ENCODE results near the gene CCL23.

Gene CCL23

GRCh38 chr17:36034127-36034526, 16.4 kb upstream of the CCL23 start:
- Histone ChIP-seq H3K56ac (ENCODE audit: low read length) (no peak overlapping the region), H3K9ac (ENCODE audit: low read length) (no peak overlapping the region), H2AK5ac (ENCODE audit: low read length) (no peak overlapping the region), H3K4me2 (ENCODE audit: low read length) (no peak overlapping the region), H2BK120ac (ENCODE audit: low read depth, low read length) (no peak overlapping the region), H2BK15ac (replicated peaks; ENCODE audit: low read depth) (no peak overlapping the region), H4K5ac (ENCODE audit: low read length) (no peak overlapping the region), H3K4me1 (ENCODE audit: control insufficient read depth, low read depth, low read length) (no peaks in the 10 kb centered on the region), H2BK5ac (ENCODE audit: low read length) (no peak overlapping the region), H3K4ac (ENCODE audit: low read depth, low read length) (no peak overlapping the region), H3K79me2 (ENCODE audit: control insufficient read depth, insufficient read depth, low read length) (no peaks in the 10 kb centered on the region), H3K4me3 (ENCODE audit: low read length) (no peak overlapping the region), H3K18ac (ENCODE audit: low read length) (no peak overlapping the region), H3K36me3 (ENCODE audit: control insufficient read depth, insufficient read depth, low read length) (no peaks in the 10 kb centered on the region), H3K23ac (ENCODE audit: low read length) (no peak overlapping the region), H4K8ac (ENCODE audit: low read depth, low read length) (no peak overlapping the region), H3K79me1 (ENCODE audit: low read length) (no peaks in the 10 kb centered on the region), H3K27ac (ENCODE audit: low read depth, low read length) (no peak overlapping the region), H3K27me3 (ENCODE audit: insufficient read depth, low read length, poor library complexity) (no peaks in the 10 kb centered on the region)
- no peak for DNase-seq
- WGBS (ENCODE audit: extremely low coverage, insufficient coverage, low lambda C conversion rate): no CpG with 5 or more reads among the region's 3 CpGs

GRCh38 chr17:36030956-36031355, 13.2 kb upstream of the CCL23 start:
- no CpG with 5 or more reads among the region's 1 CpG for WGBS (ENCODE audit: extremely low coverage, insufficient coverage, low lambda C conversion rate)
- H2BK5ac ChIP-seq (ENCODE audit: low read length): no peak overlapping the region
- no peak overlapping the region for H3K18ac ChIP-seq (ENCODE audit: low read length)
- no peak overlapping the region for H2BK120ac ChIP-seq (ENCODE audit: low read depth, low read length)
- H3K23ac ChIP-seq (ENCODE audit: low read length): no peak overlapping the region
- no peak overlapping the region for H2BK15ac ChIP-seq (replicated peaks; ENCODE audit: low read depth)
- no peak overlapping the region for H3K9ac ChIP-seq (ENCODE audit: low read length)
- H4K5ac ChIP-seq (ENCODE audit: low read length): no peak overlapping the region
- no peaks in the 10 kb centered on the region for H3K36me3 ChIP-seq (ENCODE audit: control insufficient read depth, insufficient read depth, low read length)
- H3K4me1 ChIP-seq (ENCODE audit: control insufficient read depth, low read depth, low read length): no peaks in the 10 kb centered on the region
- no peaks in the 10 kb centered on the region for H3K27me3 ChIP-seq (ENCODE audit: insufficient read depth, low read length, poor library complexity)
- no peak overlapping the region for H3K56ac ChIP-seq (ENCODE audit: low read length)
- H3K4ac ChIP-seq (ENCODE audit: low read depth, low read length): no peak overlapping the region
- H3K79me1 ChIP-seq (ENCODE audit: low read length): no peaks in the 10 kb centered on the region
- H3K4me3 ChIP-seq (ENCODE audit: low read length): no peak overlapping the region
- no peaks in the 10 kb centered on the region for H3K79me2 ChIP-seq (ENCODE audit: control insufficient read depth, insufficient read depth, low read length)
- no peak overlapping the region for H2AK5ac ChIP-seq (ENCODE audit: low read length)
- DNase-seq: no peak
- no peak overlapping the region for H3K4me2 ChIP-seq (ENCODE audit: low read length)
- no peak overlapping the region for H3K27ac ChIP-seq (ENCODE audit: low read depth, low read length)
- no peak overlapping the region for H4K8ac ChIP-seq (ENCODE audit: low read depth, low read length)

- Histone ChIP-seq H2BK15ac (replicated peaks; ENCODE audit: low read depth) (no peak overlapping the region), H3K27ac (ENCODE audit: low read depth, low read length) (no peak overlapping the region), H3K79me2 (ENCODE audit: control insufficient read depth, insufficient read depth, low read length) (no peaks in the 10 kb centered on the region), H3K23ac (ENCODE audit: low read length) (no peak overlapping the region), H3K4ac (ENCODE audit: low read depth, low read length) (no peak overlapping the region), H4K5ac (ENCODE audit: low read length) (no peak overlapping the region), H3K4me3 (ENCODE audit: low read length) (no peak overlapping the region), H3K4me2 (ENCODE audit: low read length) (no peak overlapping the region), H3K4me1 (ENCODE audit: control insufficient read depth, low read depth, low read length) (no peaks in the 10 kb centered on the region), H3K56ac (ENCODE audit: low read length) (no peak overlapping the region), H3K79me1 (ENCODE audit: low read length) (no peaks in the 10 kb centered on the region), H3K9ac (ENCODE audit: low read length) (no peak overlapping the region), H2BK120ac (ENCODE audit: low read depth, low read length) (no peak overlapping the region), H4K8ac (ENCODE audit: low read depth, low read length) (no peak overlapping the region), H2AK5ac (ENCODE audit: low read length) (no peak overlapping the region), H2BK5ac (ENCODE audit: low read length) (no peak overlapping the region), H3K18ac (ENCODE audit: low read length) (no peak overlapping the region), H3K36me3 (ENCODE audit: control insufficient read depth, insufficient read depth, low read length) (no peaks in the 10 kb centered on the region), H3K27me3 (ENCODE audit: insufficient read depth, low read length, poor library complexity) (no peaks in the 10 kb centered on the region)
- no CpG with 5 or more reads among the region's 4 CpGs for WGBS (ENCODE audit: extremely low coverage, insufficient coverage, low lambda C conversion rate)
- no peak for DNase-seq
These were observed 10.0 kb upstream of the CCL23 start for GRCh38 chr17:36027761-36028160.

- Histone ChIP-seq H3K27ac (ENCODE audit: low read depth, low read length) (no peak overlapping the region), H3K9ac (ENCODE audit: low read length) (no peak overlapping the region), H3K36me3 (ENCODE audit: control insufficient read depth, insufficient read depth, low read length) (no peaks in the 10 kb centered on the region), H2BK15ac (replicated peaks; ENCODE audit: low read depth) (no peak overlapping the region), H3K4me2 (ENCODE audit: low read length) (no peak overlapping the region), H3K27me3 (ENCODE audit: insufficient read depth, low read length, poor library complexity) (no peaks in the 10 kb centered on the region), H3K79me1 (ENCODE audit: low read length) (no peaks in the 10 kb centered on the region), H2BK120ac (ENCODE audit: low read depth, low read length) (no peak overlapping the region), H3K56ac (ENCODE audit: low read length) (no peak overlapping the region), H4K5ac (ENCODE audit: low read length) (no peak overlapping the region), H2BK5ac (ENCODE audit: low read length) (no peak overlapping the region), H4K8ac (ENCODE audit: low read depth, low read length) (no peak overlapping the region), H3K79me2 (ENCODE audit: control insufficient read depth, insufficient read depth, low read length) (no peaks in the 10 kb centered on the region), H3K4me3 (ENCODE audit: low read length) (no peak overlapping the region), H2AK5ac (ENCODE audit: low read length) (no peak overlapping the region), H3K4me1 (ENCODE audit: control insufficient read depth, low read depth, low read length) (no peaks in the 10 kb centered on the region), H3K4ac (ENCODE audit: low read depth, low read length) (no peak overlapping the region), H3K23ac (ENCODE audit: low read length) (no peak overlapping the region), H3K18ac (ENCODE audit: low read length) (no peak overlapping the region)
- no peak for DNase-seq
- no CpG with 5 or more reads among the region's 6 CpGs for WGBS (ENCODE audit: extremely low coverage, insufficient coverage, low lambda C conversion rate)
These were observed 6.5 kb upstream of the CCL23 start for GRCh38 chr17:36024106-36024869.

- Histone ChIP-seq H2BK120ac (ENCODE audit: low read depth, low read length) (no peak overlapping the region), H3K79me2 (ENCODE audit: control insufficient read depth, insufficient read depth, low read length) (no peaks in the 10 kb centered on the region), H3K27me3 (ENCODE audit: insufficient read depth, low read length, poor library complexity) (no peaks in the 10 kb centered on the region), H3K18ac (ENCODE audit: low read length) (no peak overlapping the region), H3K36me3 (ENCODE audit: control insufficient read depth, insufficient read depth, low read length) (no peaks in the 10 kb centered on the region), H2BK15ac (replicated peaks; ENCODE audit: low read depth) (no peak overlapping the region), H3K4me2 (ENCODE audit: low read length) (no peak overlapping the region), H3K4ac (ENCODE audit: low read depth, low read length) (no peak overlapping the region), H3K56ac (ENCODE audit: low read length) (no peak overlapping the region), H2BK5ac (ENCODE audit: low read length) (no peak overlapping the region), H4K8ac (ENCODE audit: low read depth, low read length) (no peak overlapping the region), H3K79me1 (ENCODE audit: low read length) (no peaks in the 10 kb centered on the region), H3K9ac (ENCODE audit: low read length) (no peak overlapping the region), H2AK5ac (ENCODE audit: low read length) (no peak overlapping the region), H3K27ac (ENCODE audit: low read depth, low read length) (no peak overlapping the region), H3K4me3 (ENCODE audit: low read length) (no peak overlapping the region), H4K5ac (ENCODE audit: low read length) (no peak overlapping the region), H3K4me1 (ENCODE audit: control insufficient read depth, low read depth, low read length) (no peaks in the 10 kb centered on the region), H3K23ac (ENCODE audit: low read length) (no peak overlapping the region)
- DNase-seq: no peak
- WGBS (ENCODE audit: extremely low coverage, insufficient coverage, low lambda C conversion rate): no CpG with 5 or more reads among the region's 2 CpGs
These were observed 1.7 kb upstream of the CCL23 start for GRCh38 chr17:36019423-36019822.

GRCh38 chr17:36016555-36016954, 1.2 kb downstream of the CCL23 start:
- H3K9ac ChIP-seq (ENCODE audit: low read length): no peak overlapping the region
- H4K5ac ChIP-seq (ENCODE audit: low read length): no peak overlapping the region
- WGBS (ENCODE audit: extremely low coverage, insufficient coverage, low lambda C conversion rate): no CpG with 5 or more reads among the region's 2 CpGs
- H3K27ac ChIP-seq (ENCODE audit: low read depth, low read length): no peak overlapping the region
- no peak for DNase-seq
- no peaks in the 10 kb centered on the region for H3K79me1 ChIP-seq (ENCODE audit: low read length)
- H4K8ac ChIP-seq (ENCODE audit: low read depth, low read length): no peak overlapping the region
- H2BK15ac ChIP-seq (replicated peaks; ENCODE audit: low read depth): no peak overlapping the region
- H3K56ac ChIP-seq (ENCODE audit: low read length): no peak overlapping the region
- H3K4me3 ChIP-seq (ENCODE audit: low read length): no peak overlapping the region
- H3K79me2 ChIP-seq (ENCODE audit: control insufficient read depth, insufficient read depth, low read length): no peaks in the 10 kb centered on the region
- H2BK120ac ChIP-seq (ENCODE audit: low read depth, low read length): no peak overlapping the region
- H2BK5ac ChIP-seq (ENCODE audit: low read length): no peak overlapping the region
- H3K23ac ChIP-seq (ENCODE audit: low read length): no peak overlapping the region
- no peaks in the 10 kb centered on the region for H3K27me3 ChIP-seq (ENCODE audit: insufficient read depth, low read length, poor library complexity)
- H3K4me1 ChIP-seq (ENCODE audit: control insufficient read depth, low read depth, low read length): no peaks in the 10 kb centered on the region
- H3K18ac ChIP-seq (ENCODE audit: low read length): no peak overlapping the region
- H3K4me2 ChIP-seq (ENCODE audit: low read length): no peak overlapping the region
- H3K36me3 ChIP-seq (ENCODE audit: control insufficient read depth, insufficient read depth, low read length): no peaks in the 10 kb centered on the region
- H3K4ac ChIP-seq (ENCODE audit: low read depth, low read length): no peak overlapping the region
- H2AK5ac ChIP-seq (ENCODE audit: low read length): no peak overlapping the region

Measured in mesendoderm (in vitro differentiated cells).